MCF 10A (cell line): ENCODE results near the gene ODAD4. TPM values are rescaled to one million over a fixed set of nuclear protein-coding genes. Genes with fewer than 3 reads are reported as not detected.

Experiments
- BruUV-seq: library from RNA; stranded (reverse); fragments of 400-500 nt; replicated peaks from 2 replicates; lab custom pipeline; 2021; lab: Mats Ljungman, UMichigan
- CTCF ChIA-PET: fragments of 300-600 bp; sonication (Branson Sonifier 250); formaldehyde crosslinking; extraction: SDS; loops from one replicate; lab custom pipeline; 2021; ENCODE audit warnings: antibody characterized with exemption, inconsistent platforms; lab: Yijun Ruan, JAX
- POLR2A ChIA-PET: fragments of 300-600, 350-650 bp; sonication (Branson Sonifier 250); formaldehyde crosslinking; extraction: SDS; loops from one replicate; lab custom pipeline; 2020; ENCODE audit warnings: antibody characterized with exemption, inconsistent platforms; lab: Yijun Ruan, JAX
- DNase-seq: peaks from one replicate; pipeline ENCODE4 v3.0.0-alpha.2; 2018; ENCODE audit not compliant: unreplicated experiment
- H3K27ac Mint-ChIP-seq: one replicate; pipeline ENCODE4 v1.8.0; 2022; ENCODE audit warnings: mild to moderate bottlenecking, low read depth, mixed read lengths; ENCODE audit not compliant: unreplicated experiment
- H3K27me3 Mint-ChIP-seq: one replicate; pipeline ENCODE4 v1.8.0; 2022; ENCODE audit warnings: mixed read lengths; ENCODE audit not compliant: insufficient read depth, unreplicated experiment
- H3K36me3 Mint-ChIP-seq: one replicate; pipeline ENCODE4 v1.8.0; 2022; ENCODE audit warnings: mild to moderate bottlenecking, moderate library complexity, mixed read lengths; ENCODE audit not compliant: insufficient read depth, unreplicated experiment
- H3K4me1 Mint-ChIP-seq: one replicate; pipeline ENCODE4 v1.8.0; 2022; ENCODE audit warnings: mixed read lengths; ENCODE audit not compliant: insufficient read depth, unreplicated experiment
- H3K4me3 Mint-ChIP-seq: one replicate; pipeline ENCODE4 v1.8.0; 2022; ENCODE audit warnings: mild to moderate bottlenecking, moderate library complexity, mixed read lengths; ENCODE audit not compliant: unreplicated experiment
- H3K9me3 Mint-ChIP-seq: one replicate; pipeline ENCODE4 v1.8.0; 2022; ENCODE audit warnings: mixed read lengths; ENCODE audit not compliant: unreplicated experiment
- CTCF ChIP-seq: fragments of 200-600 bp; IDR thresholded peaks from one replicate; pipeline ENCODE4 v1.8.0; 2022; ENCODE audit warnings: antibody characterized with exemption, mild to moderate bottlenecking; ENCODE audit not compliant: unreplicated experiment
- intact Hi-C: fragments of 100-400 bp; cut with micrococcal nuclease; formaldehyde crosslinking; loops from 2 replicates; pipeline ENCODE4 v1.14.1; 2022
- total RNA-seq: library from RNA; stranded (reverse); gene quantifications from 2 replicates; pipeline ENCODE4 v1.2.3, GENCODE V29; 2022

Gene ODAD4
- total RNA-seq, 1 experiment from 2014 or later: 0.96 TPM

GRCh38 chr17:41974031-41974430, 43.6 kb downstream of the ODAD4 start:
- Mint-ChIP-seq H3K36me3 (peaks cover 89% of the 10 kb centered on the region), H3K9me3 (no peaks in the 10 kb centered on the region), H3K4me1 (peaks cover under 1% of the 10 kb centered on the region), H3K27me3 (no peaks in the 10 kb centered on the region), H3K27ac (peak overlapping the region; percentile 35), H3K4me3 (no peak overlapping the region)
- ChIA-PET CTCF (interaction anchor here (0.6 kb wide), 1 partner anchor 189 kb away, joined by 3 read pairs; no protein-coding TSS in a partner anchor), POLR2A (interaction anchor here (0.7 to 4.0 kb wide), 5 partner anchors 7 to 109 kb away, joined by 3 to 22 read pairs (median 7); partner anchors contain the start of genes CNP and KLHL11)
- no peak for TF ChIP-seq CTCF
- BruUV-seq: no TSS peak
- DNase-seq: no peak
- intact Hi-C loops: no loop called here

- no peak for TF ChIP-seq CTCF
- POLR2A ChIA-PET: interaction anchor here (0.6 to 4.0 kb wide), 5 partner anchors 8 to 110 kb away, joined by 3 to 22 read pairs (median 7); partner anchors contain the start of genes ACLY, CNP and KLHL11
- no peak overlapping the region for H3K27ac Mint-ChIP-seq
- H3K9me3 Mint-ChIP-seq: no peaks in the 10 kb centered on the region
- CTCF ChIA-PET: interaction anchor here (0.6 kb wide), 2 partner anchors 48 to 189 kb away, joined by 3 read pairs; no protein-coding TSS in a partner anchor
- BruUV-seq: TSS peak; percentile 29
- DNase-seq: no peak
- intact Hi-C loops: no loop called here
- no peaks in the 10 kb centered on the region for H3K4me1 Mint-ChIP-seq
- no peaks in the 10 kb centered on the region for H3K27me3 Mint-ChIP-seq
- H3K36me3 Mint-ChIP-seq: peaks cover 89% of the 10 kb centered on the region
- no peak overlapping the region for H3K4me3 Mint-ChIP-seq
These were observed 44.2 kb downstream of the ODAD4 start for GRCh38 chr17:41974658-41975057.

GRCh38 chr17:41975099-41976083, 45.0 kb downstream of the ODAD4 start:
- H3K27ac Mint-ChIP-seq: no peak overlapping the region
- peaks cover 94% of the 10 kb centered on the region for H3K36me3 Mint-ChIP-seq
- no peak for DNase-seq
- no TSS peak for BruUV-seq
- H3K9me3 Mint-ChIP-seq: no peaks in the 10 kb centered on the region
- H3K27me3 Mint-ChIP-seq: no peaks in the 10 kb centered on the region
- no peak for TF ChIP-seq CTCF
- ChIA-PET CTCF (interaction anchor here (0.6 kb wide), 2 partner anchors 34 to 48 kb away, joined by 3 read pairs; no protein-coding TSS in a partner anchor), POLR2A (interaction anchor here (0.6 to 4.0 kb wide), 4 partner anchors 9 to 57 kb away, joined by 3 to 22 read pairs (median 6); partner anchors contain the start of genes ACLY and CNP)
- no peaks in the 10 kb centered on the region for H3K4me1 Mint-ChIP-seq
- H3K4me3 Mint-ChIP-seq: no peak overlapping the region
- intact Hi-C loops: no loop called here
